GM12878 (cell line): Measurements from ENCODE around the gene HPS6. TPM values are rescaled to one million over a fixed set of nuclear protein-coding genes. Genes with fewer than 3 reads are reported as not detected.

Experiments
- ASH2L ChIP-seq: fragments of 300-600, 200-600 bp; sonication (generic); IDR thresholded peaks from 2 replicates; pipeline ENCODE4 v1.6.1; 2017; ENCODE audit warnings: low read depth, mild to moderate bottlenecking, borderline replicate concordance
- BMI1 ChIP-seq: fragments of 450-650 bp; IDR thresholded peaks from 2 replicates; pipeline ENCODE4 v1.6.1; 2016; ENCODE audit warnings: mild to moderate bottlenecking, moderate library complexity, borderline replicate concordance
- CHD2 ChIP-seq: IDR thresholded peaks from 2 replicates; pipeline ENCODE4 v1.6.1; 2011; ENCODE audit warnings: low read depth, low read length, improper control_type of control experiment, borderline replicate concordance
- CHD4 ChIP-seq: fragments of 200-600 bp; sonication (generic); IDR thresholded peaks from 2 replicates; pipeline ENCODE4 v1.6.1; 2016; ENCODE audit warnings: mild to moderate bottlenecking
- FOXK2 ChIP-seq: fragments of 450-650 bp; IDR thresholded peaks from 2 replicates; pipeline ENCODE4 v1.6.1; 2017; ENCODE audit warnings: mild to moderate bottlenecking, moderate library complexity
- IKZF1 ChIP-seq: fragments of 450-650 bp; conservative IDR thresholded peaks from 2 replicates; pipeline ENCODE4 v1.6.1; 2017; ENCODE audit warnings: antibody characterized with exemption, mild to moderate bottlenecking
- IRF4 ChIP-seq: IDR thresholded peaks from 2 replicates; pipeline ENCODE4 v1.6.1; 2011; ENCODE audit warnings: low read depth, low read length
- JUNB ChIP-seq: IDR thresholded peaks from 2 replicates; pipeline ENCODE4 v1.6.1; 2016; ENCODE audit warnings: antibody characterized with exemption, mild to moderate bottlenecking
- JUND ChIP-seq: IDR thresholded peaks from 2 replicates; pipeline ENCODE4 v1.6.1; 2012; ENCODE audit warnings: low read depth, mild to moderate bottlenecking, low read length, improper control_type of control experiment, moderate library complexity
- NBN ChIP-seq: fragments of 450-650 bp; IDR thresholded peaks from 2 replicates; pipeline ENCODE4 v1.6.1; 2016
- NFXL1 ChIP-seq: fragments of 450-650 bp; IDR thresholded peaks from 2 replicates; pipeline ENCODE4 v1.6.1; 2017; ENCODE audit warnings: antibody characterized with exemption, mild to moderate bottlenecking, borderline replicate concordance
- NFYB ChIP-seq: IDR thresholded peaks from 2 replicates; pipeline ENCODE4 v1.6.1; 2011; ENCODE audit warnings: low read depth, mild to moderate bottlenecking, low read length, improper control_type of control experiment, moderate library complexity; ENCODE audit not compliant: insufficient read depth
- NR2F1 ChIP-seq: fragments of 450-650 bp; conservative IDR thresholded peaks from 2 replicates; pipeline ENCODE4 v1.6.1; 2017; ENCODE audit warnings: mild to moderate bottlenecking
- SIN3A ChIP-seq: IDR thresholded peaks from 2 replicates; pipeline ENCODE4 v1.6.1; 2012; ENCODE audit warnings: low read depth, low read length, improper control_type of control experiment
- SIX5 ChIP-seq: IDR thresholded peaks from 2 replicates; pipeline ENCODE4 v1.6.1; 2011; ENCODE audit warnings: mild to moderate bottlenecking, low read depth, low read length, moderate library complexity; ENCODE audit not compliant: severe bottlenecking
- SREBF1 ChIP-seq: IDR thresholded peaks from 2 replicates; pipeline ENCODE4 v1.6.1; 2012; ENCODE audit warnings: mild to moderate bottlenecking, low read length
- SUPT20H ChIP-seq: IDR thresholded peaks from 2 replicates; pipeline ENCODE4 v1.6.1; 2011; ENCODE audit warnings: low read depth, mild to moderate bottlenecking, low read length, moderate library complexity, borderline replicate concordance; ENCODE audit not compliant: control insufficient read depth
- TAF1 ChIP-seq: IDR thresholded peaks from 2 replicates; pipeline ENCODE4 v1.6.1; 2011; ENCODE audit warnings: mild to moderate bottlenecking, low read depth, low read length, borderline replicate concordance
- TBL1XR1 ChIP-seq: IDR thresholded peaks from 2 replicates; pipeline ENCODE4 v1.6.1; 2012; ENCODE audit warnings: low read depth, low read length, improper control_type of control experiment
- polyA plus RNA-seq, 11 experiments: library from polyadenylated mRNA; depleted of rRNA in 4 of 11; unstranded in 6 of 11; stranded (reverse) in 5 of 11; fragments of >200 nt; fragmentation: Nextera tagmentation in 4 of 11; fragmentation: Illumina TruSeq in 1 of 11; extraction: Ambion mirVana in 4 of 11; extraction: Trizol in 1 of 11; gene quantifications; 1 replicate in 1 of 11; 2 replicates in 10 of 11; pipeline versions ENCODE4 v1.2.1 to v1.2.3, GENCODE V29; 2011 to 2016; ENCODE audit warnings: inconsistent platforms in 2 of 11, missing spikeins in 2 of 11, low read depth in 1 of 11
- total RNA-seq, 4 experiments: library from RNA; depleted of rRNA in 3 of 4; stranded (reverse); fragments of >200 nt in 3 of 4; fragmentation: Illumina TruSeq in 1 of 4; extraction: Trizol in 1 of 4; gene quantifications; 2 replicates each; pipeline versions ENCODE4 v1.2.1 to v1.2.3, GENCODE V29; 2013 to 2021
- TF ChIP-seq, protein P1 (sequence below): fragments of 150-350 bp; IDR thresholded peaks from 2 replicates; pipeline ENCODE4 v1.6.1; 2016; ENCODE audit warnings: low read depth, low read length
- TF ChIP-seq, protein P2 (sequence below): IDR thresholded peaks from 2 replicates; pipeline ENCODE4 v1.6.1; 2012; ENCODE audit warnings: improper control_type of control experiment, low read depth, low read length; ENCODE audit not compliant: insufficient replicate concordance
- TF ChIP-seq, protein P3 (sequence below): IDR thresholded peaks from 2 replicates; pipeline ENCODE4 v1.6.1; 2012; ENCODE audit warnings: low read depth, low read length, improper control_type of control experiment

HPS6 gene
- total and polyA plus RNA-seq, 10 of the 15 experiments (the other 5 are each of a cell fraction or from before 2014, with no cell fraction given) = 1.4 to 28.0 (median 12.0) TPM

DNA sequence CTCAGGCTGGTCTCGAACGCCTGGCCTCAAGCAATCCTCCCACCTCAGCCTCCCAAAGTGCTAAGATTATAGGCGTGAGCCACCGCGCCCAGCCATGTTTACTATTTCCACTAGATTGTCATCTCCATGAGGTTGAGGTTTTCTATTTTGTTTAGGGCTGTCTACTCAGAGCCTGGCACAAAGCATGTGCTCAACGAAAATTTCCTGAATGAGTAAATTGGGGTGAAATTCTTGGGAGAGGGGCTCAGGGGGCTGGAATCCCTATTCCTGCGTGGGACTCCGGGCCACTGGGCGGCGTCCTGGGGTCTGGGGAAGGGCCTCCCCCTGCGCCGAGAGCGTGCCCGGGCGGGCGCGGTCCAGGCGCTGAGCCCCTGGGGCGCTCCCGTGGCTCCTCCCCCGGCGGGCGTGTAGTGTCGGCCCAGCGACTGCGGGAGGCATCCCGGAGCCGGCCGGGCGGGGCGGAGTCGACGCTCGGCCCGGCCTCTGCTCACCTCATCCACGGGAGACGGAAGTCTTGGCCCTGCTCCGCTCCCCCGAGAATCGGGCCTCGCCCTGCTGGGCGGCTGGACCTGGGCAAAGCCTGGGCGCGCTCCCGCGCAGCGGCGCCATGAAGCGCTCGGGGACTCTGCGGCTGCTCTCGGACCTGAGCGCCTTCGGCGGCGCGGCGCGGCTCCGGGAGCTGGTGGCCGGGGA lies at the start of gene HPS6 (continued):
- TF ChIP-seq, protein P1, sequence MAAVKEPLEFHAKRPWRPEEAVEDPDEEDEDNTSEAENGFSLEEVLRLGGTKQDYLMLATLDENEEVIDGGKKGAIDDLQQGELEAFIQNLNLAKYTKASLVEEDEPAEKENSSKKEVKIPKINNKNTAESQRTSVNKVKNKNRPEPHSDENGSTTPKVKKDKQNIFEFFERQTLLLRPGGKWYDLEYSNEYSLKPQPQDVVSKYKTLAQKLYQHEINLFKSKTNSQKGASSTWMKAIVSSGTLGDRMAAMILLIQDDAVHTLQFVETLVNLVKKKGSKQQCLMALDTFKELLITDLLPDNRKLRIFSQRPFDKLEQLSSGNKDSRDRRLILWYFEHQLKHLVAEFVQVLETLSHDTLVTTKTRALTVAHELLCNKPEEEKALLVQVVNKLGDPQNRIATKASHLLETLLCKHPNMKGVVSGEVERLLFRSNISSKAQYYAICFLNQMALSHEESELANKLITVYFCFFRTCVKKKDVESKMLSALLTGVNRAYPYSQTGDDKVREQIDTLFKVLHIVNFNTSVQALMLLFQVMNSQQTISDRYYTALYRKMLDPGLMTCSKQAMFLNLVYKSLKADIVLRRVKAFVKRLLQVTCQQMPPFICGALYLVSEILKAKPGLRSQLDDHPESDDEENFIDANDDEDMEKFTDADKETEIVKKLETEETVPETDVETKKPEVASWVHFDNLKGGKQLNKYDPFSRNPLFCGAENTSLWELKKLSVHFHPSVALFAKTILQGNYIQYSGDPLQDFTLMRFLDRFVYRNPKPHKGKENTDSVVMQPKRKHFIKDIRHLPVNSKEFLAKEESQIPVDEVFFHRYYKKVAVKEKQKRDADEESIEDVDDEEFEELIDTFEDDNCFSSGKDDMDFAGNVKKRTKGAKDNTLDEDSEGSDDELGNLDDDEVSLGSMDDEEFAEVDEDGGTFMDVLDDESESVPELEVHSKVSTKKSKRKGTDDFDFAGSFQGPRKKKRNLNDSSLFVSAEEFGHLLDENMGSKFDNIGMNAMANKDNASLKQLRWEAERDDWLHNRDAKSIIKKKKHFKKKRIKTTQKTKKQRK = no peak
- TF ChIP-seq NFYB (no peak), IRF4 (no peak), NBN (0 out of 2 replicates have a peak, but pooled peaks have one; percentile 57), SUPT20H (no peak), IKZF1 (peak; percentile 82), NR2F1 (peak; percentile 59), NFXL1 (no peak), BMI1 (no peak), SREBF1 (no peak), SIX5 (no peak), CHD2 (peak; percentile 62), TBL1XR1 (no peak), SIN3A (peak; percentile 62; the same call in 1 of the 2 replicates), JUND (no peak), ASH2L (0 out of 2 replicates have a peak, but pooled peaks have one; percentile 45), CHD4 (no peak), TAF1 (peak; percentile 60; the same call in 1 of the 2 replicates), JUNB (no peak), FOXK2 (peak; percentile 72)
- TF ChIP-seq, protein P2, sequence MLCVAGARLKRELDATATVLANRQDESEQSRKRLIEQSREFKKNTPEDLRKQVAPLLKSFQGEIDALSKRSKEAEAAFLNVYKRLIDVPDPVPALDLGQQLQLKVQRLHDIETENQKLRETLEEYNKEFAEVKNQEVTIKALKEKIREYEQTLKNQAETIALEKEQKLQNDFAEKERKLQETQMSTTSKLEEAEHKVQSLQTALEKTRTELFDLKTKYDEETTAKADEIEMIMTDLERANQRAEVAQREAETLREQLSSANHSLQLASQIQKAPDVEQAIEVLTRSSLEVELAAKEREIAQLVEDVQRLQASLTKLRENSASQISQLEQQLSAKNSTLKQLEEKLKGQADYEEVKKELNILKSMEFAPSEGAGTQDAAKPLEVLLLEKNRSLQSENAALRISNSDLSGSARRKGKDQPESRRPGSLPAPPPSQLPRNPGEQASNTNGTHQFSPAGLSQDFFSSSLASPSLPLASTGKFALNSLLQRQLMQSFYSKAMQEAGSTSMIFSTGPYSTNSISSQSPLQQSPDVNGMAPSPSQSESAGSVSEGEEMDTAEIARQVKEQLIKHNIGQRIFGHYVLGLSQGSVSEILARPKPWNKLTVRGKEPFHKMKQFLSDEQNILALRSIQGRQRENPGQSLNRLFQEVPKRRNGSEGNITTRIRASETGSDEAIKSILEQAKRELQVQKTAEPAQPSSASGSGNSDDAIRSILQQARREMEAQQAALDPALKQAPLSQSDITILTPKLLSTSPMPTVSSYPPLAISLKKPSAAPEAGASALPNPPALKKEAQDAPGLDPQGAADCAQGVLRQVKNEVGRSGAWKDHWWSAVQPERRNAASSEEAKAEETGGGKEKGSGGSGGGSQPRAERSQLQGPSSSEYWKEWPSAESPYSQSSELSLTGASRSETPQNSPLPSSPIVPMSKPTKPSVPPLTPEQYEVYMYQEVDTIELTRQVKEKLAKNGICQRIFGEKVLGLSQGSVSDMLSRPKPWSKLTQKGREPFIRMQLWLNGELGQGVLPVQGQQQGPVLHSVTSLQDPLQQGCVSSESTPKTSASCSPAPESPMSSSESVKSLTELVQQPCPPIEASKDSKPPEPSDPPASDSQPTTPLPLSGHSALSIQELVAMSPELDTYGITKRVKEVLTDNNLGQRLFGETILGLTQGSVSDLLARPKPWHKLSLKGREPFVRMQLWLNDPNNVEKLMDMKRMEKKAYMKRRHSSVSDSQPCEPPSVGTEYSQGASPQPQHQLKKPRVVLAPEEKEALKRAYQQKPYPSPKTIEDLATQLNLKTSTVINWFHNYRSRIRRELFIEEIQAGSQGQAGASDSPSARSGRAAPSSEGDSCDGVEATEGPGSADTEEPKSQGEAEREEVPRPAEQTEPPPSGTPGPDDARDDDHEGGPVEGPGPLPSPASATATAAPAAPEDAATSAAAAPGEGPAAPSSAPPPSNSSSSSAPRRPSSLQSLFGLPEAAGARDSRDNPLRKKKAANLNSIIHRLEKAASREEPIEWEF = no peak
- TF ChIP-seq, protein P3, sequence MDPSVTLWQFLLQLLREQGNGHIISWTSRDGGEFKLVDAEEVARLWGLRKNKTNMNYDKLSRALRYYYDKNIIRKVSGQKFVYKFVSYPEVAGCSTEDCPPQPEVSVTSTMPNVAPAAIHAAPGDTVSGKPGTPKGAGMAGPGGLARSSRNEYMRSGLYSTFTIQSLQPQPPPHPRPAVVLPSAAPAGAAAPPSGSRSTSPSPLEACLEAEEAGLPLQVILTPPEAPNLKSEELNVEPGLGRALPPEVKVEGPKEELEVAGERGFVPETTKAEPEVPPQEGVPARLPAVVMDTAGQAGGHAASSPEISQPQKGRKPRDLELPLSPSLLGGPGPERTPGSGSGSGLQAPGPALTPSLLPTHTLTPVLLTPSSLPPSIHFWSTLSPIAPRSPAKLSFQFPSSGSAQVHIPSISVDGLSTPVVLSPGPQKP = no peak
